B cell (primary cell): ENCODE data around the gene KIFBP.

ENCODE experiments used
- EZH2 ChIP-seq: IDR thresholded peaks from 2 replicates; pipeline ENCODE4 v1.6.1; 2012; ENCODE audit warnings: borderline replicate concordance, low read depth, mild to moderate bottlenecking, moderate library complexity, low read length; ENCODE audit not compliant: insufficient read depth, poor library complexity, severe bottlenecking
- TF ChIP-seq, protein P1 (sequence below): fragments of 200-600 bp; IDR thresholded peaks from one replicate; pipeline ENCODE4 v1.8.0; 2022; ENCODE audit warnings: antibody characterized with exemption, mild to moderate bottlenecking

GRCh38 chr10:69061305-69062161 lies 72.9 kb downstream of the KIFBP start:
- TF ChIP-seq, protein P1, sequence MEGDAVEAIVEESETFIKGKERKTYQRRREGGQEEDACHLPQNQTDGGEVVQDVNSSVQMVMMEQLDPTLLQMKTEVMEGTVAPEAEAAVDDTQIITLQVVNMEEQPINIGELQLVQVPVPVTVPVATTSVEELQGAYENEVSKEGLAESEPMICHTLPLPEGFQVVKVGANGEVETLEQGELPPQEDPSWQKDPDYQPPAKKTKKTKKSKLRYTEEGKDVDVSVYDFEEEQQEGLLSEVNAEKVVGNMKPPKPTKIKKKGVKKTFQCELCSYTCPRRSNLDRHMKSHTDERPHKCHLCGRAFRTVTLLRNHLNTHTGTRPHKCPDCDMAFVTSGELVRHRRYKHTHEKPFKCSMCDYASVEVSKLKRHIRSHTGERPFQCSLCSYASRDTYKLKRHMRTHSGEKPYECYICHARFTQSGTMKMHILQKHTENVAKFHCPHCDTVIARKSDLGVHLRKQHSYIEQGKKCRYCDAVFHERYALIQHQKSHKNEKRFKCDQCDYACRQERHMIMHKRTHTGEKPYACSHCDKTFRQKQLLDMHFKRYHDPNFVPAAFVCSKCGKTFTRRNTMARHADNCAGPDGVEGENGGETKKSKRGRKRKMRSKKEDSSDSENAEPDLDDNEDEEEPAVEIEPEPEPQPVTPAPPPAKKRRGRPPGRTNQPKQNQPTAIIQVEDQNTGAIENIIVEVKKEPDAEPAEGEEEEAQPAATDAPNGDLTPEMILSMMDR = no peak
- TF ChIP-seq EZH2 = no peak
